ENCODE data around the gene HOXC5.

HOXC5 gene

DNA sequence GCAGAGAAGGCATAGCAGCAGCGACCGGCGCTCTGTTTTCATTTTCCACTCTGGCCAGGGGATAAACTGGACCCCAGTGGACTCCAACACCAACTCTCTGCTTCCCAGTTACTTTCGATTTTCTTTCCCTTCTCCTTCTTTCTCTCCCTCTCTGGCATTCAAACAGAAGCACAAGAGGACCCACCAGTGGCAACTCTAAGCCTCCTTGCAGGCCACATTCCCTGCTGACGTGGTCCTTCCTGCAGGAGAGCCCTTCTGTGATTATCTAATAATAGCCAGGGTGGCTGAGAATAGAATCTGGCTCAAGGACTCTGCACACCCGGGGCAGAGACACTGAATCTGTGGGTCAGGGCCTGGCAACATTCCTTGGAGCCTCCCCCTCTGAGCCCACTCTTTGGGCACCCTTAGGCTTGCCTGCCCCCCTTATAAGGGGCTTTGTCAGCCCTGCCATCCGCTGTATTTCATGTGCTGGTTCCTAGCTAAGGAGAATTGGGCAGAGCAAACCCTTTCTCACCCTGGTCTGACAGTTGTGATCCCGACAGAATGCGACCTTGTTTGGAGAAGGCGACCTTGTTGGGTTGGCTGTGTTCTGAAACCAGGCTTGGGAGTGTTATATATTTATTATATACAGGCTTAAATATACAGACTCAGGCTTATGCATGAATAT is 12.8 kb upstream of the HOXC5 start:
- no peak for DNase-seq (ENCODE audit: low read depth in 2 of 2)

- no peak for DNase-seq (ENCODE audit: low read depth in 2 of 2)
These were observed 12.1 kb upstream of the HOXC5 start for GRCh38 chr12:54020591-54021405.

- DNase-seq (ENCODE audit: low read depth in 2 of 2): no peak
These were observed 11.3 kb upstream of the HOXC5 start for GRCh38 chr12:54021432-54022013.

GRCh38 chr12:54022960-54023884 is 9.6 kb upstream of the HOXC5 start:
- DNase-seq (ENCODE audit: low read depth in 2 of 2): no peak

- DNase-seq (ENCODE audit: low read depth in 2 of 2): no peak
These were observed 8.7 kb upstream of the HOXC5 start for GRCh38 chr12:54024127-54024526.

DNA sequence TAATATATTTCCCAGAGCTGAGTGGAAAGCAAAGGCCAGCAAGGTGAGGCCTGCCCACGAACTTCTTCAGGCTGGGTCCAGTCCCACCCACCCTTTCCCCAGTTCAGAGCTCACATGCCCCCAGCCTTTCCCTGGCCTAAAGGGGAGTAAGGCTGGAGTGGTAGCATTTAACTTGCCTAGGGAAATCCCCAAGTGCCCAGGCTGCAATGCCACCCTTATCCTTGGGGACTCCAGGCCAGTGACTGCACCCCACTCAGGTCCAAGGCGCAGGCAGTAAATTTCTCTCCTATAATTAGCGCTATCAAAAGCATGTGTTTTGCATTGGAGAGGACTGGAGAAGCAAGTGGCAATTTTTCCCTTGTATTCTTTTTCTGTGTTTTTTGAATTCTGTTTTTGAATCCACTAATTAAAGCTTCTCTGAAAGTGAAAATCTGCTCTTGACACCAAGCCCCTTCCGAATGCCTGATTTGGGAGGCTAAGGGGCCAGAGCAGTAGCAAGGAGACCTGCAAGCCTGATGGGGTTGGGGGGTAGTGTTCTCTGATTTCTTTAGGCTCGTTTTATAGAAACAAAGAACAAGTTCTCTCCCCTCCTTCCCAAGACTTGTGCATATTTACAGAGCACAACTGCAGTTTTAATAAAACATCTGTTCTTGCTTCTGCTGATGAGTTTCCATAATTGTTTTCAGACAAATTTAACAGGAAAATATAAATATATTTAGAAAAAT is 8.1 kb upstream of the HOXC5 start:
- no peak for DNase-seq (ENCODE audit: low read depth in 2 of 2)

- no peak for DNase-seq (ENCODE audit: low read depth in 2 of 2)
These were observed 7.1 kb upstream of the HOXC5 start for GRCh38 chr12:54025499-54026405.

- DNase-seq (ENCODE audit: low read depth in 2 of 2): no peak
These were observed 6.0 kb upstream of the HOXC5 start for GRCh38 chr12:54026640-54027441.

GRCh38 chr12:54027442-54027786 is 5.4 kb upstream of the HOXC5 start:
- DNase-seq (ENCODE audit: low read depth in 2 of 2): no peak

- no peak for DNase-seq (ENCODE audit: low read depth in 2 of 2)
These were observed 4.3 kb upstream of the HOXC5 start, which contains the start of gene HOXC6 for GRCh38 chr12:54028314-54029201. Gene HOXC6, plus strand, starts transcription at chr12:54028440. Its CDS starts 82 bp downstream, at chr12:54028522.

DNA sequence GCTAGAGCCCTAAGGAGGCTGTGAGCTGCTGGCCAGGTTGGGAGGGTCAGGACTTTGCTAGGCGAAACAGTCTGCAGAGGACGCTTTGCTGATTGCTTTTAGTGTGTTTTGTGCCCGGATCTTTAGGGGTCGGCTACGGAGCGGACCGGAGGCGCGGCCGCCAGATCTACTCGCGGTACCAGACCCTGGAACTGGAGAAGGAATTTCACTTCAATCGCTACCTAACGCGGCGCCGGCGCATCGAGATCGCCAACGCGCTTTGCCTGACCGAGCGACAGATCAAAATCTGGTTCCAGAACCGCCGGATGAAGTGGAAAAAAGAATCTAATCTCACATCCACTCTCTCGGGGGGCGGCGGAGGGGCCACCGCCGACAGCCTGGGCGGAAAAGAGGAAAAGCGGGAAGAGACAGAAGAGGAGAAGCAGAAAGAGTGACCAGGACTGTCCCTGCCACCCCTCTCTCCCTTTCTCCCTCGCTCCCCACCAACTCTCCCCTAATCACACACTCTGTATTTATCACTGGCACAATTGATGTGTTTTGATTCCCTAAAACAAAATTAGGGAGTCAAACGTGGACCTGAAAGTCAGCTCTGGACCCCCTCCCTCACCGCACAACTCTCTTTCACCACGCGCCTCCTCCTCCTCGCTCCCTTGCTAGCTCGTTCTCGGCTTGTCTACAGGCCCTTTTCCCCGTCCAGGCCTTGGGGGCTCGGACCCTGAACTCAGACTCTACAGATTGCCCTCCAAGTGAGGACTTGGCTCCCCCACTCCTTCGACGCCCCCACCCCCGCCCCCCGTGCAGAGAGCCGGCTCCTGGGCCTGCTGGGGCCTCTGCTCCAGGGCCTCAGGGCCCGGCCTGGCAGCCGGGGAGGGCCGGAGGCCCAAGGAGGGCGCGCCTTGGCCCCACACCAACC is 3.1 kb upstream of the HOXC5 start:
- no peak for DNase-seq (ENCODE audit: low read depth in 2 of 2)

DNA sequence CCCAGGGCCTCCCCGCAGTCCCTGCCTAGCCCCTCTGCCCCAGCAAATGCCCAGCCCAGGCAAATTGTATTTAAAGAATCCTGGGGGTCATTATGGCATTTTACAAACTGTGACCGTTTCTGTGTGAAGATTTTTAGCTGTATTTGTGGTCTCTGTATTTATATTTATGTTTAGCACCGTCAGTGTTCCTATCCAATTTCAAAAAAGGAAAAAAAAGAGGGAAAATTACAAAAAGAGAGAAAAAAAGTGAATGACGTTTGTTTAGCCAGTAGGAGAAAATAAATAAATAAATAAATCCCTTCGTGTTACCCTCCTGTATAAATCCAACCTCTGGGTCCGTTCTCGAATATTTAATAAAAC is 2.4 kb upstream of the HOXC5 start:
- DNase-seq (ENCODE audit: low read depth in 2 of 2): no peak

- no peak for DNase-seq (ENCODE audit: low read depth in 2 of 2)
These were observed 1.9 kb upstream of the HOXC5 start for GRCh38 chr12:54030889-54031471.

GRCh38 chr12:54031480-54031879 is 1.4 kb upstream of the HOXC5 start:
- DNase-seq (ENCODE audit: low read depth in 2 of 2): no peak

GRCh38 chr12:54032086-54032619 is 697 bp upstream of the HOXC5 start:
- no peak for DNase-seq (ENCODE audit: low read depth in 2 of 2)

GRCh38 chr12:54033106-54033979 is 493 bp downstream of the HOXC5 start:
- no peak for DNase-seq (ENCODE audit: low read depth in 2 of 2)

All from stimulated activated CD8-positive, alpha-beta memory T cell treated with anti-CD3 and anti-CD28 coated beads, Interleukin-2, amount 100 ng/mL, for 1 hour (primary cell).